Pancreas (tissue), 10 donors: ENCODE results near the gene SLN. TPM values are rescaled to one million over a fixed set of nuclear protein-coding genes. Genes with fewer than 3 reads are reported as not detected.

ENCODE experiments used
- ATAC-seq, 4 donors: fragments of 200-7000 bp; cut with Tn5 transposase; one replicate each; pipeline versions ENCODE4 v1.8.0 to v1.9.1; 2020; ENCODE audit warnings: mild to moderate bottlenecking in 4 of 4, moderate library complexity in 4 of 4
- DNase-seq, 6 donors: peaks; one replicate each; pipeline ENCODE4 v3.0.0-alpha.2; 2020
- FAIRE-seq: peaks from 2 replicates; lab custom pipeline; 2012; peaks lifted over from hg19 to GRCh38; lab: Jason Lieb, UNC
- H3K27ac ChIP-seq, 4 donors: fragments of 200-600 bp; sonication (generic); 1 replicate in 3 of 4; 2 replicates in 1 of 4; pipeline versions ENCODE4 v1.5.0 to v1.8.0; 2020
- H3K27me3 ChIP-seq, 4 donors: fragments of 200-600 bp; one replicate each; pipeline ENCODE4 v1.8.0; 2021
- H3K36me3 ChIP-seq, 3 donors: fragments of 200-600 bp; sonication (generic) in 1 of 3; one replicate each; pipeline versions ENCODE4 v1.5.0 to v1.8.0; 2020 to 2021
- H3K4me1 ChIP-seq, 3 donors: fragments of 200-600 bp; one replicate each; pipeline ENCODE4 v1.8.0; 2021
- H3K4me3 ChIP-seq, 4 donors: fragments of 200-600 bp; sonication (generic) in 2 of 4; one replicate each; pipeline versions ENCODE4 v1.5.0 to v1.8.0; 2020 to 2021
- H3K9me3 ChIP-seq, 4 donors: fragments of 200-600 bp; one replicate each; pipeline ENCODE4 v1.8.0; 2021
- CTCF ChIP-seq, 4 donors: fragments of 200-600 bp; sonication (generic) in 3 of 4; IDR thresholded peaks; one replicate each; pipeline versions ENCODE4 v1.5.0 to v1.8.0; 2021; ENCODE audit warnings: antibody characterized with exemption in 4 of 4
- WGBS, 2 donors: extraction: QIAGEN DNeasy Blood & Tissue Kit; methylation state at CpG; one replicate each; pipeline ENCODE4 v1.1.7; 2013; 5-methylcytosine and 5-hydroxymethylcytosine counted together
- intact Hi-C, 3 donors: fragments of 100-400 bp; cut with DNase I; formaldehyde crosslinking; loops; one replicate each; pipeline versions ENCODE4 v1.11.1 to v1.14.2; 2022
- polyA plus RNA-seq, 2 donors: library from polyadenylated mRNA; stranded (reverse); fragments of 200-250 nt; gene quantifications; one replicate each; pipeline ENCODE4 v1.2.3, GENCODE V29; 2013
- total RNA-seq, 6 donors: library from RNA; stranded (reverse); fragmentation: NEBNext Ultra II Directional in 4 of 6; extraction: Animal tissue kit (Norgen Biotek cat#: 25700) in 4 of 6; gene quantifications; one replicate each; pipeline versions ENCODE4 v1.2.1 to v1.2.4, GENCODE V29; 2021 to 2023
- donor health status: healthy with polysubstance abuse.
- donor health status: DM: no; HTN: no; CAD: no; lungs with moderate emphysema.
- donor health status: DM: no; HTN: no; CAD: no.
- donor health status: control.
- donor health status: control.
- donor health status: Bipolar disorder and iron deficiency.
- donor health status: DM: yes; HTN: yes; CAD: no.
- donor health status: DM: no; HTN: no; CAD: no.
- donor health status: DM: no; HTN: no; CAD: no.
- donor health status: DM: yes; HTN: yes; CAD: no.

SLN gene
- total and polyA plus RNA-seq, 8 donors: 0.19 TPM; not detected in 7

DNA sequence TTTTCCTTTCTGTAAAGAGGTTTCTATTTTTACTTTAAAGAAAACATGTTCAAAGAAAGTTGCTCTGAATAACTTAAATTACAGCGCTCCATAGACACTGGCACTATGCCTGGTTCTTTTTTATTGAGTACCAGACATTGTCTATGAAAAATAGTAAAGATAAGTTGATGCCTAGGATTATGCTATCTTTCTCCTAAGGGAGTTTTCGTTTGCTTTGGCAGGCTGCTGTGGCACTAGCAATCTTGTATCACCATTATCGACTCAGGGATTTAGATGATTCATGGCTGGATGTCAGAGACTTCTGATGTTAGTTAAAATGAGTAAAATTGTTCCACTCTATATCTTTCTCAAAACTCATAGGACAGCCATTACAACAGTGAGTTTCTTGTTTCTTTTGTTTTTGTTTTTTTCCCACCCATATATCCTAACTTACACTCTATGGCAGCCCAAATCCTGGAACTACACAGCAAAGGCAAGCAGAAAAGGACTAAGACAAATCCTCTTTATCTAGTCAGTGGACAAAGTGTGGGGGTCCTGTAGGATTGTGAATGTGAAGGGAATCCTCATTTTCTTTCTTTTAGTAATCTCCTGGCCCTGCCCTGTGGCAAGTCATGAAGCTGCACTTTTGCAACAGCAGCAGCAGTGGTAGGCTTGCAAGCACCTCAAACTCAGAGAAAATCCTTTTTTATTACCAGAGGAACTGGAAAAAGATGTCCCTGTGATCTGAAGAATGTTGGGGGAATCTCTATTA lies 20.7 kb downstream of the SLN start:
- Histone ChIP-seq H3K27me3 (peaks cover 0 to 6% (median 0%) of the 10 kb centered on the region in 4 donors), H3K4me3 (no peak overlapping the region), H3K4me1 (peaks cover 0 to 2% (median 0%) of the 10 kb centered on the region in 3 donors), H3K27ac (no peak overlapping the region), H3K9me3 (no peaks in the 10 kb centered on the region), H3K36me3 (no peaks in the 10 kb centered on the region)
- 24 to 30% methylated on average over 3 of the region's 3 CpGs for WGBS, 2 donors
- DNase-seq (no peak), ATAC-seq (no peak), FAIRE-seq (no peak)
- intact Hi-C loops: loop anchor here in 1 of 3 donors (5.0 kb wide), 1 partner anchor 124 kb away; the partner anchor contains the start of gene ALKBH8
- no peak for TF ChIP-seq CTCF (IDR thresholded peaks at IDR 0.05)

DNA sequence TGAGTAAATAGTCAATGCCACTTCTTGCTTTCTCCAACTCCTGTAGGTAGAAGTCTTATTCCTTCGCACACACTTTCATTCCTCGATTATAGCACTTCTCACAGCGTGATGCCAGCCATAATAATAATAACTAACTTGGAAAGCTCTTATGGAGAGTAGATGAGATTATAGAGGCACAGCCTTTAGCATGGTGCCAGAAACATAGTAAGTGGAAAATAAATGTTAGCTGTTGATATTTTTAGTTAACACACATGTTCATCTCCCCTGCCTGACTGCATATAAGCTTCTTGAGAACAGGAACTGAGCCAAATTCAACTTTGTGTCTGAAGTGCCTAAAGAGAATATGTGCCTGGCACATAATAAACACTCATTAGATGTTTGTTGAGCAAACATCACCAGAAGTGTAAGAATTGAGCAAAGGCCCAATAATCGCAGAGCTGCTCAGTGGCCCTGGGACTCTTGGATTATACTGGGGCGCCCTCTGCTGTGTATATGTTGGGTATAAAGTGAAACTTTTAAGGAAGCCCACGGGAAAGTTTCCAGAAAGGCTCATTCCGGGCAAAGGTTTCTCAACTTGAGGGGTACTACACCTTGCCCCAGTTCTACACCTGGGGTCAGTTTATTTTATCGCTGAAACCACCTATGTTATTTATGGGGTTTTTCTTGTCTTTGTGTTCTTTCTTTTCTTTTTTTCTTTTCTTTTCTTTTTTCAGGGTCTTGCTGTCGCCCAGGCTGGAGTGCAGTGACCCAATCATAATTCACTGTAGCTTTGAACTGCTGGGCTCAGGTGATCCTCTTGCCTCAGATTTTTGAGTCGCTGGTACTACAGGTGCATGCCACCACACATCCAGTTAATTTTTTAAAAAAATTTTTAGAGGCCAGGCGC lies 22.3 kb downstream of the SLN start:
- H3K9me3 ChIP-seq: no peaks in the 10 kb centered on the region
- no peaks in the 10 kb centered on the region for H3K36me3 ChIP-seq
- FAIRE-seq: no peak
- peak; percentile 96 to 99 (median 98) for ATAC-seq
- peak in 3 of 4 donors; percentile 43 to 60 (median 47) for TF ChIP-seq CTCF (IDR thresholded peaks at IDR 0.05)
- 34 to 37% methylated on average over 11 of the region's 11 CpGs for WGBS, 2 donors
- intact Hi-C loops: loop anchor here in 2 of 3 donors (5.0 kb wide), 2 partner anchors 112 to 122 kb away; partner anchors contain the start of gene ALKBH8 (in 1 of the 2)
- H3K4me3 ChIP-seq: no peak overlapping the region
- DNase-seq: peak in 5 of 6 donors; percentile 49 to 75 (median 62)
- no peak overlapping the region for H3K27ac ChIP-seq
- peaks cover 0 to 2% (median 0%) of the 10 kb centered on the region in 3 donors for H3K4me1 ChIP-seq
- peaks cover 0 to 6% (median 0%) of the 10 kb centered on the region in 4 donors for H3K27me3 ChIP-seq

DNA sequence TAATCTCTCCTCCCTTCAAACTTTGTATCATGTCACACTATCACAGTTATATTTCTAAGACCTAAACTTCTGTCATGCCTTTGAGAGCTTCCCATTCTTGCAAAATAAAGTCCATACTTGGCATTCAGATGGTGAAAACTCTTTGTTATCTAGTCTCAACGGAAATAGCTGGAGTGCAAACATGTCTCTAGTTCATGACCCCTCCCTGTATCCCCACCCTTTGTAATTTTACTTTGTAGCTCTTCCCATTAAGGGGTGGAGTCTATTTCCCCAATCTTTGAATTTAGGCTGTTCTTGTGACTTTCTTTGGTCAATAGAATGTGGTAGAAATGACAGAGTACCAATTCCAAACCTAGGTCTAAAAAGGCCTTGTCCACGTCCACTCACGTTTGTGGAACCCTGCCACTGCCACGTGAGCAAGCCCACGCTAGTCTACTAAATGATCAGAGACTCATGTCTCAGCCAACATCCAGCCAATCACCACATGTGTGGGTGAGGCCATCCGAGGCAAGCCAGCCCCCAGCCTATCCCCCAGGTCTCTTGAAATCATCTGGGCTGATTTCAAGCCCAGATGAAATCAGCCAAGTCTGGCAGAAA lies 23.4 kb downstream of the SLN start:
- FAIRE-seq (no peak), DNase-seq (no peak), ATAC-seq (no peak)
- no peak overlapping the region for H3K4me3 ChIP-seq
- peaks cover 0 to 2% (median 0%) of the 10 kb centered on the region in 3 donors for H3K4me1 ChIP-seq
- H3K27me3 ChIP-seq: peaks cover 0 to 6% (median 0%) of the 10 kb centered on the region in 4 donors
- H3K36me3 ChIP-seq: no peaks in the 10 kb centered on the region
- H3K9me3 ChIP-seq: no peaks in the 10 kb centered on the region
- no peak for TF ChIP-seq CTCF (IDR thresholded peaks at IDR 0.05)
- intact Hi-C loops: loop anchor here in 1 of 3 donors (5.0 kb wide), 1 partner anchor 111 kb away; no protein-coding TSS in a partner anchor
- WGBS, 2 donors: 59 to 65% methylated on average over 6 of the region's 6 CpGs
- H3K27ac ChIP-seq: no peak overlapping the region

GRCh38 chr11:107683807-107684206 lies 28.0 kb downstream of the SLN start:
- no peak for ATAC-seq
- Histone ChIP-seq H3K36me3 (no peaks in the 10 kb centered on the region), H3K4me3 (no peak overlapping the region), H3K27ac (no peak overlapping the region), H3K27me3 (no peaks in the 10 kb centered on the region), H3K4me1 (no peaks in the 10 kb centered on the region), H3K9me3 (no peaks in the 10 kb centered on the region)
- FAIRE-seq: no peak
- WGBS, 2 donors: 97 to 99% methylated on average over 2 of the region's 2 CpGs
- intact Hi-C loops: no loop called here
- TF ChIP-seq CTCF (IDR thresholded peaks at IDR 0.05): peak in 2 of 4 donors; percentile 14 to 18
- no peak for DNase-seq
